GM12864 (cell line): ENCODE results near the gene SLC2A8.

Source experiments
- DNase-seq: peaks from one replicate; pipeline ENCODE4 v3.0.0-alpha.2; 2011; ENCODE audit warnings: low read depth
- H3K4me3 ChIP-seq: 2 replicates; pipeline ENCODE4 v1.5.1; 2011; ENCODE audit warnings: mild to moderate bottlenecking, low read depth, low read length, control low read depth
- TF ChIP-seq, protein P1 (sequence below): IDR thresholded peaks from 2 replicates; pipeline ENCODE4 v1.5.1; 2011; ENCODE audit warnings: low read depth, mild to moderate bottlenecking, moderate library complexity, low read length, control low read depth, inconsistent platforms; ENCODE audit errors: missing control alignments

SLC2A8 gene

DNA sequence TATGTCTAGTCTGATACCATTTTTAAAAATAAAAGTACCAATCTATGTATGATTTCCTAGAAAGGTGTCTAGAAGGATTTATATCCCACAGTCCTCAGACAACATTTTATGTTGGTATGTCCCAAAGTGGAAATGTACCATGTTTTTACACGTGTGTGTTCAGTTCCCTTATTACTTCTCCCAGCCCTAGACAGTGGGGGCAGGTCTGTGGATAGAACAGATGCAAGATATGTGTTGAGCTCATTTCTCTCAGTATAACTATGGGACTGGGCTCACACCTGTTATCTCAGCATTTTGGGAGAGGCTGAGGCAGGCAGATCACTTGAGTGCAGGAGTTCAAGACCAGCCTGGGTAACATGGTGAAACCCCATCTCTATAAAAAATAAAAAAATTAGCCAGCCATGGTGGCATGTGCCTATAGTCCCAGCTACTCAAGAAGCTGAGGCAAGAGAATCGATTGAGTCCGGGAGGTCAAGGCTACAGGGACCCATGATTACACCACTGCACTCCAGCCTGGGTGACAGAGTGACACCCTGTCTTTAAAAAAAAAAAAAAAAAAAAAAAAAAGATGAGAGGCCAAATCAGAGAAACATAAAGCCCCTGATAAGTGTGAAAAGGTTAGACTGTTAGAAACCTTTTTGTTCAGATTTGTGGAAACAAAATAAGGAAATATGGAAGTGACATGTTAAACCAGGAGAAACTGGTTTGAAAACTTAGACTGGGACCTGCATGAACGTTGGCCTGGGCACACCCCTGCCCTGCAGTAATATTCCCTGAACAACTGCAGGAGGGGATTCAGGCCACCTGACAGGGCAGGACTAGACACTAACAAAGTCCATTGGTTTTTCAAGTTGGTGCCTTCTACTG lies 7.4 kb upstream of the SLC2A8 start:
- H3K4me3 ChIP-seq = no peak overlapping the region
- TF ChIP-seq, protein P1, sequence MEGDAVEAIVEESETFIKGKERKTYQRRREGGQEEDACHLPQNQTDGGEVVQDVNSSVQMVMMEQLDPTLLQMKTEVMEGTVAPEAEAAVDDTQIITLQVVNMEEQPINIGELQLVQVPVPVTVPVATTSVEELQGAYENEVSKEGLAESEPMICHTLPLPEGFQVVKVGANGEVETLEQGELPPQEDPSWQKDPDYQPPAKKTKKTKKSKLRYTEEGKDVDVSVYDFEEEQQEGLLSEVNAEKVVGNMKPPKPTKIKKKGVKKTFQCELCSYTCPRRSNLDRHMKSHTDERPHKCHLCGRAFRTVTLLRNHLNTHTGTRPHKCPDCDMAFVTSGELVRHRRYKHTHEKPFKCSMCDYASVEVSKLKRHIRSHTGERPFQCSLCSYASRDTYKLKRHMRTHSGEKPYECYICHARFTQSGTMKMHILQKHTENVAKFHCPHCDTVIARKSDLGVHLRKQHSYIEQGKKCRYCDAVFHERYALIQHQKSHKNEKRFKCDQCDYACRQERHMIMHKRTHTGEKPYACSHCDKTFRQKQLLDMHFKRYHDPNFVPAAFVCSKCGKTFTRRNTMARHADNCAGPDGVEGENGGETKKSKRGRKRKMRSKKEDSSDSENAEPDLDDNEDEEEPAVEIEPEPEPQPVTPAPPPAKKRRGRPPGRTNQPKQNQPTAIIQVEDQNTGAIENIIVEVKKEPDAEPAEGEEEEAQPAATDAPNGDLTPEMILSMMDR = no peak
- no peak for DNase-seq

DNA sequence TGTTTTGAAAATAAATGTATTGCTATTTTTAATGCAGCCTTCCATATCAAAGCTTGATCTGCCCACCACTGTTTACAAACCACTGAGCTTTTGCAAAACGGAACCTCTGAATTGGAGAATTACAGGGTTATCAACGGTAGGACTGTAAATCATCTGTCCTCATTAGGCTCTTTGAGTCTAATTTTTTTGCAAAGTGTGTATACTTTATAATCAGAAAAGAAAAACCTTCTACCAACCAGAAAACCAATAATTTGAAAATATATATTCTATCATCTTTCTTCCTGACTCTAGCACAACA lies 6.8 kb upstream of the SLC2A8 start:
- no peak for DNase-seq
- H3K4me3 ChIP-seq = no peak overlapping the region
- TF ChIP-seq, protein P1 = no peak

DNA sequence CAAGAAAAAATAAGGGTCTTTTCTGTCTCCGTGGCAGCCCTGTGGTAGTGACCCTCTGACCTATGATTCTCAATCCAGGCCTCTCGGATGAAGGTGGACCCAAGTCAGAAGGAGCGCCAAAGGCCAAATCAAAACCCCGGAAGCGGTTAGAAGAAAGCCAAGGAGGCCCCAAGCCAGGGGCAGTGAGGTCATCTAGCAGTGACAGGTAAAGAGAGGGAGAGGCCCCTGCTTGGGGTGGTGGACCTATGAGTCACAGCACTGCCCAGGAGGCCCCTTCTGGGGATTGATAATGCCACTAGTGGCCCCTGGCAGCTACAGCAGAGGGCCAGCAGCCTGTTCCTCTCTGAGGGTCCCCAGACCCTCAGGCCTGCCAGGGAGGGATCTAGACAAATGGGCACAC lies 6.4 kb upstream of the SLC2A8 start:
- H3K4me3 ChIP-seq = no peak overlapping the region
- no peak for DNase-seq
- TF ChIP-seq, protein P1 = no peak

DNA sequence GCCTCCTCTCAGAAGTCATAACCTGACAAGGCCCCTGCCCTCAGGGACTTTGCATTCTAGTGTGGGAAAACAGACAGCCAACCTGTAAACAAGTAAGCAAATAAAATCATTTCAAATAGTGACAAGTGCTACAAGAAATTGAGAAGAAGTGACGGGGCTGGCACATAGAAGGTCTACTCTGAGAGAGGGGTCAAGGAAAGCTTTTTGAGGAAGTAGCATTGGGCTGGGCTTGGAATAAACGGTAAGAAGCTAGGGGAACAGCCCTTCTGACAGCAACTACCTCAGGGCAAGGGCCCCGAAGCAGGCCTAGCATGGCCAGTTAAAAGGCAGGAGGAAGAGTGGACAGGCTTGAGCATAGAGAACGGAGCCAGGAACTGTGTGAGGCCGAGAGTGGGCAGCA lies 4.8 kb upstream of the SLC2A8 start:
- no peak for DNase-seq
- TF ChIP-seq, protein P1 = no peak

DNA sequence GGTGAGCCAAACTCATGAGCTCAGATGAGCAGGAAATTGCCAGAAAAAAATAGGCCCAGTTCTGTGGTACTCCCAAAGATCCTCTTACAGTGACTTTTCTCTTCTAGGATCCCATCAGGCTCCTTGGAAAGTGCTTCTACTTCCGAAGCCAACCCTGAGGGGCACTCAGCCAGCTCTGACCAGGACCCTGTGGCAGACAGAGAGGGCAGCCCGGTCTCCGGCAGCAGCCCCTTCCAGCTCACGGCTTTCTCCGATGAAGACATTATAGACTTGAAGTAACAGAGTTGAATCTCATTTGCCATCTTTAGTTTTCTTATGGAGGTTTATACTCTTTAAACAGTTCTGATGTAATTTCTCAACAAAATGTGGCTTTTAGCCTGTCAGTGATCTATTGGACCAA lies 4.0 kb upstream of the SLC2A8 start:
- DNase-seq = no peak
- TF ChIP-seq, protein P1 = no peak
- no peak overlapping the region for H3K4me3 ChIP-seq

More for the DNA sequence above, 4.8 kb upstream of the SLC2A8 start:
- no peak overlapping the region for H3K4me3 ChIP-seq

DNA sequence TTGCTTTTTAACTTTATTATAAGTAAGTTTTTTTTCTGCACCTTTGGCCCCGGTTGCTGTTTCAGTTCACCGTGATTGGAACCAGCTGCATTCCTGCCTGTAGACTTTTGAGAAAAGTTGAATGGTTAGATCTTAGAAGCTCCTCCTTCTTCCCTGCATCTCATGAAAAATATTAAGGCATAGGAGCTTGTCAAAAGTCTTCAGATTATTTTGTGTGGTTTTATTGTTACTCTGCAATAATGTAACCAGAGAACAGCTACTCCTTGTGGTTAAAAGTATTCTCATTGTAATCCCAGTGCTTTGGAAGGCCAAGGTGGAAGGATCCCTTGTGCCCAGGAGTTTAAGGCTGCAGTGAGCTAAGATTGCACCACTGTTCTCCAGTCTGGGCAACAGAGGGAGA lies 3.3 kb upstream of the SLC2A8 start:
- TF ChIP-seq, protein P1 = no peak
- H3K4me3 ChIP-seq = no peak overlapping the region
- DNase-seq = no peak
